ENCODE measurements around the gene HIBCH.
A peak's percentile ranks its signal among the peaks of the same experiment; 100 is the strongest.
"Not testable (repeated sequence)": the region's sequence is repeated elsewhere in the genome, so short reads cannot be mapped to it uniquely, and the experiment has no call there.

Gene HIBCH

DNA sequence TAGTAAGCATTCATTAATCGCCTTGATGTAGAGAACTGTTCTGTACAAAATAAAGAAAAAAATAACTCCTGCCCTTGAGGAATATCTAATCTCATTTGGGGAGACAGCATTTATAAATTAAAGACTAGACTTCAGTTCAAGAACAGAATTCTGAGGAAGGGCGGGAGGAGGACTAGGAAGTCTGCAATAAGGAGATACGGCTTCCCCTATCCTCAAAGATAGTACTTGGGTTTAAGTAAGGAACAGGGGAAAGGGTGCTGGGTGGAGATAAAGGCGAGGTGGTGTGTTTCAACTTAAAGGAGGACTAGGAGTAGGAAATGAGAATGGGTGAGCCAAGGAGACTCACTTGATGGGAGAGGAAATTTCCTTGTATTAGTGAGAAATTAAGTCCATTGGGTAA is 135.2 kb downstream of the HIBCH start:
- no peak for DNase-seq

DNA sequence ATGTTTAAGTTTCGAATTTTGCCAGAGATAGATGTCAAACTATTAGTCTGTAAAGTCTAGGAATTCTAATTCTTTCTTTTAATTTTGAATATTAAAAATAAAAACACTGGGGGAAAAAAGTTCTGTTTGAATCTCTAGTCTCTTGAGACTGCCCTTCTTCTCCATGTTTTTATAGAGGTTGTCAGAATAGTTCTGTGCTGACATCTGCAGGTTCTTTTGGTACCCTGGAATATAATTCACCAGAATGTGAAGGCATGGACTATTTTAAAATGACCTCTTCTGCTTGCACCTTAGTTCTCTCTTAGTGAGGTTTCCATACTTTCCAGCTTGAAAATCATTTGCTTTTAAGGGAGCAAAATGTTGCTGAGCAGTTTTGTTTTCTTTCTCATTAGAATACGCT is 136.1 kb downstream of the HIBCH start:
- DNase-seq, result no peak

DNA sequence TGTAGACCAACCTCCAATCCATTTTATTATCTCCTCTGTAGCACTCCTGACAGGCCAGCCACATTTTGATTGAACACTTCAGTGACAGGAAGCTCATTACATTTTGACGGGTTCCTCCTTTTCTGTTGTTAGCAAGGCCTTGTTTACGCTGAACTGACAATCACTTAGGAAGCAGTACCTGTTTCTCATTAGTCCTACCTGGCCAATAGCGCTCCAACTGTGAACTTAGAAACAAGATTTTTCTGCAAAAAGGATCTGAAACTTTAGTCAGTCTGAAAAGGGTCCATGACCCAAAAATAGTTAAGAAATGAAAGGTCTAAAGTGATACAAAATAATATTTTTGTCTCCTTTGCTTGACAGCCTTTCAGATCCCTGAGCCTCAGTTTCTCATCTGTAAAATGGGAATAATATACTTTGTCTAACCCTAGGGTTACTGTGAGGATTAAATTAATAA is 137.5 kb downstream of the HIBCH start:
- DNase-seq, result peak; percentile 43

DNA sequence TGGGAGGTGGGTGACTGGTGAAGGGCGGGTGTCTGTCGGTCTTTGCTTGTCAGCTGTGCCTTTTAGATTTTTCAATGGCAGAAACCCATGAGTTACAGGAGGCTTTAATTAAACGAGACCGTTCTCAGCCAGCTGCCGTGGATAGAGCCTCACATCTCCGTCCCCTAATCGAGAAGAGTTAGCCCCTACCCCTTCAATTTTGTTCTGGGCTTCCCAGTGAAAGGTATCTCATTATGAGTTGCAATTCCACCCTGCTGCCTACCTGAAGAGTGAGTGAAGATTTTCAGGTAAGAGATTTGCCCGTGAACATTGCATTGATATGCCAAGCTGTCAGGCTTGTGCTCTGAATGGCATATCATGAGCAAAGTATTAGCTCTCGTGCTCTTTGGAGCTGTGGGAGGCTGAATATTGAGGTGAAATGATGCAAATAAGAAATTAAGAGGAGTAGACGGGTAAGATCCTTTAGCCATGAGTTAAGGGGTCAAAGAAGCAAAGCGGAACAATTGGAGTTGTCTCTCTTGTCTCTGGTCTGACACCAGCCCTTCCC is 138.4 kb downstream of the HIBCH start:
- DNase-seq, result no peak

DNA sequence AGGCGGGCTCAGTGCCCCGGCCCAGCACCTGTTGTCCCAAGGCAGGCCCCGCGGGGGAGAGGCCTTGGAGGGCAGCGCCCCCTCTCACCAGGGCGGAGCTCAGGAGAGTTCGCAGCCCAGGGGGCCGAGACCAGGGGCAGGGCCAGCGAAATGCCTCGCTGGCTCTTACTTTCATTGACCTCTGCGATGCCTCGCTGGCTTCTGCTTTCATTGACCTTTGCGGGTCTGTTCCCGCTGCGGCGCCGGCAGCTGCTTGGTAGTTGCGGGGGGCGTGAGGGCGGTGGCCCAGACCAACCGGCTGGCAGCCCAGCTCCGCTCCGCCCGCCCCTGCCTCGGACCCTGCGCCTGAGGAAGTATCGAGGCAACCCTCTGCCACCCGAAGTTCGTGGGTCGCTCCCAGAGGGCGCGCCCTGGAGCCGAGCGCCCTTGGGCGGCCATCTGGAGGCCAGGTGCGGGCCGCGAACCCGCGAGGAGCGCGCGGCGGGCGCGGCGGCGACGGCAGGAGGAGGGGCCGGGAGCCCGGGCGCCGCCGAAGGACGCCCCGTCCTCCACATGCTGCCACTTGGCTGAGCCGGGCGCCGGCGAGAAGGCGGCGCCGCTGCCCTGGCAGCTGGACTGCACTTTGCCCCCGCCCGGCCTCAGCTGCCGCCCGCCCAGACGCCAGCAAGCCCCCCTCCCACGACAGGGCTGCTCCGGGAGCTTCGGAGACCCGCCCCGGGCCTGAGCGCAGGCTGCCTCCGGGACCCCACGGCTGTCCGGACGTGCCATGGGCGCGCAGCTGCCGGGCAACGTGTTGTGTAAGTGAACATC is 139.1 kb downstream of the HIBCH start:
- DNase-seq, result peak; percentile 59

DNA sequence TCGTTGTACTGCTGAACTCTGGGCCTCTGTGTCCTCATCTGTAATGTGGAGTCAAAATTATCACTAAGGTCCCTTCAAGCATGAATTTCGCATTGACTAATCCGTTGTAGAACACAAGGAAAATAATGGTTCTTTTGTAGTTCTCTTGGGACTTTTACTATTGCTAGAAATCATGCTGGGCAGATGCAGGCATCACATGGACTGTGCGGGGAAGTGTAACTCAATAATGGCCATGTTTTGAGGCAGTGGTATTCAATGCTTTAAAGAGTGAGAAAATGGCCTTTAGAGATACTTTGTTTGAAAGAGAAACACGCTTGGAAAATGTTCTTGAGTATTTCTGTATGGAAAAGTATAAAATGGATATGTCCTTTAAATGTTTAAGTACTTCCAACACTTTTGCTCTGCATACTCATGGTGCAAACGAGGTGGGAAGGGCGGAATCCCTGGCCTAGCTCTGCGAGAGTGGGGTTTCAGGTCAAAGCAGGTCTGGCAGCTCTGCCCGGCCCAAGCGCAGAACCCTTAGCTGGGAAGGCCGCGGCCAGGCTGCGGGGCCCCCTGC is 139.8 kb downstream of the HIBCH start:
- no peak for DNase-seq

DNA sequence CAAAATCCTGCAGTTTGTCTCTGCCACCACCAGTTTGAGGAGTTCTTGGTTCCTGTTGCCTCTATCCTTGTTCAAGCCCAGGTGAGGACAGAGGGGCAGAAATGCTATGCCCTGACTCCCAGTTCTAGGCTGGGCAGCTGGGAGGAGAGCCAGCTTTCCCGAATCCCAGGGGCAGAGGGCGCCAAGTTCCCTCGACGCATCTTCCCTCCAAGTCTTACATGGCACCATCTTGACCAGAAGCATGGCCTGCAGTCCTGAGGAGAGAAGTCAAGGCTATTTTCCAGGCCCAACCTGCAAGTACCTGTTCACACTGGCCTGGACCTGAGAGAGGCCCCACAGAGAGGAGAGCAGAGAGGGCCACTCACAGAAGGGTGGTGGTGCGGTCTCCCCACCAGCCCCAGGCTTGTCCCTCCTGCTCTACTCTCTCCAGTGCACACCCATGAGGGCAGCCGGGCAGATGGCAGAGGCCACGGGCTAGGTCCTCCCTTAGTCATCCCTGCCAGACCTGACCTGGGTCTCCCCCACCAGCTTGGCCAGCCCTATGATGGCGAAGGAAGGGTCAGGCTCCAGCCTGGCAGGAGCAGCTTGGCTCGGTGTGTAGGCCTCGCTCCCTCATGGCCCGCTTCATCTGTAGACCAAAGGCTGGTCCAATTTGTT is 141.4 kb downstream of the HIBCH start:
- no peak for DNase-seq

DNA sequence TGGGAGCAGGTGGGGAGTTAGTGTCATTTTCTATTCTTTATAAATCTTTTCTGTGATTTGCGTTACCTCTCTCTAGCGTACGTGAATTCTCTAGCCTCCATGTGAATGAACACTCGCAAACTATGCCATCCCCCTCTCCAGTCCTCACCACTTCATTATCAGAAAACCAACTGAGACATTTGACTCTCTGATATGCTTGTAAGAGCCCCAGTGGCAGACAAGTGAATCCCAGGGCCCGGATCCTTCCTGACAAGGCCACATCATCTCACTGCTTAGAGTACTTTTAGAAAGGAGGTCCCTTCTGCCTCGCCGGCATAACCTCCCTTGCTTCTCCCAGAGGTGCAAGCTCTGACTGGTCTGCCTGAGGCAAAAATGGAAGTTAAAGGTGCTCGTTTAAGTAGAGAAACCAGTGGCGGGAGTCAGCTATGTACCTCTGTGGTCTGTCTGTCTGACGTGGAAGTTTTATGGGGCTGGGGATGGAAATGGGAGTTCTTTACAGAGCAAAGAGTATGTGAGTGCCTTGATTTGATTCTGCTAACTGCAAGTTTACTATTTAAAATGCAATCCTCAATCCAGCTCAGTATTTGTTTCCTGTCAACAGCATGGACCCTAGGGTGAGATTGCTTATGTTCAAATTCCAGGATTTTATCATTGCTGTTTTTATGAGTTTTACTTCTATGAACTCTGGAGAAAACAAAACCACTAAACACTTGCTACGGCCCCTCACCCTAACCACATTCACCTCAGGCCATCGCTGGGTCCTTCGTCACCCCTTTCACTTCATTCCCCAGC is 142.2 kb downstream of the HIBCH start:
- no peak for DNase-seq

DNA sequence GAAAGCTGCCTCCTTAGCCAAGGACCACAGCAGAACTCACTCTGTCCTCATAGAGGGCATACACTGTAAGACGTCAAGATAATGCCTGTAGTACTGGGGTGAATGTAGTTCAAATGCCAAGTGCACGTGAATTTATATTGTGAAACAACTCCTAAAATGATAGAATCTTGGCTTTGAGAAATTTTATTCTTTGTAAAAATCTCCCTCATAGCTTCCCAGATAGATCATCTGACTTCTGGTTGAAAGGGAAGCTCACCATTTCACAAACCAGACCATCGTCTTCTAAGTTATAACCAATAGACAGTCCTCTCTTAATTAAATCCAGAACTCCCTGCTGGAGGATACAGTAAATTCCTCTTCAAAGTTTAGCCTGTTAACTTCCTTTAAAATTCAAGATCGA is 146.2 kb downstream of the HIBCH start:
- no peak for DNase-seq

DNA sequence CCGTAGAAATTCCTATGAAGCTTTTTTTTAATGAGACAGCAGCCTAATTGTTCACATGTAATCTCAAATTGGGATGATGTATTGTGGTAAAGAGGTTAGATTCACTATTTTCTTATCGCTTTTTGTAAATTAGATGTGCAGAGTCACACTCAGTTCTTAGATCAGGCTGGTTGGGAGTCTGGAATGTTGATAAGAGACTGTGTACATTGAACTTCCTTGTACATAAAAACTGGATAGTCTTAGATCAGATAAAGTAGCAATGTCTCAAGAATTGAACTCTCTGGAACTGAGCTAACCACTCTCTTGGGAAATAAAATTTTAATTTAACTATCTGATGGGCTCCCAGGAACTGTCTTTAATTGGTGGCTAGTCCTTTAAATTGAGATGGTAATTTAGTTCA is 149.0 kb downstream of the HIBCH start:
- no peak for DNase-seq

DNA sequence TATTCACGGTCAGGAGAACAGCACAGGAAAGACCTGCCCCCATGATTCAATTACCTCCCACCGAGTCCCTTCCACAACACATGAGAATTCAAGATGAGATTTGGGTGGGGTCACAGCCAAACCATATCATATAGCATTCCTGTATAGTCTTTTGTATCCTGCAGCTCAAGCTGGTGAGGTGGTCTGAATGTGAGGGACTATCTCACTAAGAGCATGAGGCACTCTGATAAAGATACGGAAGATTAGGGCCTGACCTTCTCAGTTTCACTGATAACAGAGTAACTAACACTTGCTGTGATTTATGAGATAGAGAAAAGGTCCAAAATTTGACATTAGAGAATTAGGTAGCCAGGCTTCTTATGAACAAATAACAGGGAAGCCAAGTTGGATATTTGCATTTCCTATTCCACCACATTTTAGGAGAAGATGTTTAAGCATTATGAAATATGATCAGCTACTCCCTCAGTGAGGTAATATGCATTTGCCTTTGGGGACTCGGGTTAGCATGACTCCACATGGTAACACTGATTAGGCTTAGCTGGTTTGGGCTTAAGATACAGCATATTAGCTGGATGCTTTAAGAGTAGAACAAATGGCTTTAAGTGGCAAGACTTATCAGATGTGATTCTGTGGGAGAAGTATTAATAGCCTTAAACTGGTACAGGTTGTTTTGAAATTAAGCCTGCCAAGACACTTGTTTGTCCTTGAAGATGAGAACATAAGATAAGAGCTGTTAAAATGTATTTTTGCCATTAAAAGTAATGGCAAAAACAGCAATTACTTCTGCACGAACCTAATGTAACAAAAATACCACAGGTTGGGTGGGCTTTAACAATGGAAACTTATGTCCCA is 150.2 kb downstream of the HIBCH start:
- no peak for DNase-seq

DNA sequence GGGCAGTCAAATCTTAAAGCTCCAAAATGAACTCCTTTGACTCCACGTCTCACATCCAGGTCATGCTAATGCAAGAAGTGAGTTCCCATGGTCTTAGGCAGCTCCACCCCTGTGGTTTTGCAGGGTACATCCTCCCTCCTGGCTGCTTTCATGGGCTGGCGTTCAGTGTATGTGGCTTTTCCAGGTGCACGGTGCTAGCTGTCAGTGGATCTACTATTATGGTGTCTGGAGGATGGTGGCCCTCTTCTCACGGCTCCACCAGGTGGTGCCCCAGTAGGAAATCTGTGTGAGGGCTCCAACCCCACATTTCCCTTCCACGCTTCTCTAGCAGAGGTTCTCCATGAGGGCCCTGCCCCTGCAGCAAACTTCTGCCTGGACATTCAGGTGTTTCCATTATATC is 151.9 kb downstream of the HIBCH start:
- no peak for DNase-seq

DNA sequence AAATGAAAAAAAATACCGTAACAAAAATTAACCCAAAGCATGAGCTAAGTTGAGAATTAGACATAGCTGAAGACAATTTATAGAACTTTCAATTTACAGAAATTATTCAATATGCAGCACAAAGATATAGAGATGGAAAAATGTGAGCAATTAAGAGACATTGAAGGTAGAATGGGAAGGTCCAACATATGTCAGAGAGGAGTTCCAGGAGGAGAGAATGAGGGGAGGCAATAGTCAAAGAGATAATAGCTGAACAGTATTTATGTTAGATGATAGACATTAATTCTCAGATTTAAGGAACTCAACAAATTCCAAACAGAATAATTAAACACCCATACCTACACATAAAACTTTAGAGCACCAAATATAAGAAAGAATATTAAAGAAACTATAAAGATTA is 154.1 kb downstream of the HIBCH start:
- no peak for DNase-seq

DNA sequence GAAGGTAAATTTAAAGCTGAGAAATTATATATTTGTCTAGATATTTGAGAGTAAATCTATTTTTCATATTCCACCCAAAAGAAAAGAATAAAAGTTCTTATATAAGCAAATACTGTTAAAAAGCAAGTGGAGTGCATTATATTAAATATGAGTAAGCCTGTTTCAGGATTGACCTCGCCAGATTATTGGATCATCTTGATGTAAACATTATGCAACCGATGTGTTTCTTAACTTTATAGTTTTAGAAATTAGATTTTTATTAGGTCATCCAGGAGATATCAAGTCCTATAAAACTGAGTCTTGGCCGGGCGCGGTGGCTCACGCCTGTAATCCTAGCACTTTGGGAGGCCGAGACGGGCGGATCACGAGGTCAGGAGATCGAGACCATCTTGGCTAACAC is 156.8 kb downstream of the HIBCH start:
- no peak for DNase-seq

DNA sequence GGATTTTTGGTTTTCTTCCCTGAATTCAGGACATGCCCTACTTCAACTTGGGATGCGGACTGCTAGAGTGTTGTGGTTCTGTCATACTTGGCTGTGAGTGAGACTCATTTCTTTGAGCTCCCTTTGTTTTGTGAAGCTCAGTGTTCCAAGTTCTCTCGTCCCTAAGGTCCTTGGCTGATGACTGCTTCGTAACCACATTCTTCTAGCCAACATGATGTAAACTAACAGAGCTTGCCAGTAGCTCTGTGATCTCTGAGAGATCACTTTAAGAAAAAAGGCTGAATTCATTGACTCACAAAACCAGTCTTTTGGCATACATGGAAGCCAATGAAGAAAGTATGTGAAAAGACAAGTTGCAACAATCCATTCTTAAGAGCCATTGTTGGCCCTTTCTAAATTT is 160.2 kb downstream of the HIBCH start:
- no peak for DNase-seq

DNA sequence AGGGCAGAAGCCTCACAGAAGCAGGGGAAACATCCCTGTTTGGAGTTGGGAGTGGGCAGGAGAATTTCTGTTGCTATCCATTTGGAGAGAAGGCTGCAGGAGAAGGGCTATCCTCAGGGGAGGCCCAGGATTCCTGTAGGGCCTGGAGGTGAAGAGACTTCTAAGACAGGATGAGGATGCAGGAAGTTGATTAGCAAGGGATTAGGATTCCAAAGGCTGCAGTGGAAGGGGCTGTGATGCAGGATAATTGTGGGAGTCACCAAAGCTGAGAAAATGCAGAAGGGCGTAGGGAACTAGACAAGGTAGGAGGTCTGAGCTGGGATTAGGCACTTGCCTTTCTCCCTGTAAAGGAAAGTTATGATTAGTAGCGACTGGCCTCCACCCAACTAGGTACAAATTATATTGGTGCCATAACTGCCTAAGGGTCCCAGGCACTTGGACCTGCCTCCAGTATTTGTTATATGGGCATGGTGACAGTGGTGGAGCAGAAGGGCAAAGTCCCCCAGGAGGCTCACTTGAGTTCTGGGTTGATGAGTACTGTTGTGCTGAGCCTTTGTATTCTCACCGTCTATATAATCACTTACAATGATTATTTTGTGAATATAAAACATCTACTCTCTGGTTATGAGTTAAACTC is 160.7 kb downstream of the HIBCH start:
- no peak for DNase-seq

DNA sequence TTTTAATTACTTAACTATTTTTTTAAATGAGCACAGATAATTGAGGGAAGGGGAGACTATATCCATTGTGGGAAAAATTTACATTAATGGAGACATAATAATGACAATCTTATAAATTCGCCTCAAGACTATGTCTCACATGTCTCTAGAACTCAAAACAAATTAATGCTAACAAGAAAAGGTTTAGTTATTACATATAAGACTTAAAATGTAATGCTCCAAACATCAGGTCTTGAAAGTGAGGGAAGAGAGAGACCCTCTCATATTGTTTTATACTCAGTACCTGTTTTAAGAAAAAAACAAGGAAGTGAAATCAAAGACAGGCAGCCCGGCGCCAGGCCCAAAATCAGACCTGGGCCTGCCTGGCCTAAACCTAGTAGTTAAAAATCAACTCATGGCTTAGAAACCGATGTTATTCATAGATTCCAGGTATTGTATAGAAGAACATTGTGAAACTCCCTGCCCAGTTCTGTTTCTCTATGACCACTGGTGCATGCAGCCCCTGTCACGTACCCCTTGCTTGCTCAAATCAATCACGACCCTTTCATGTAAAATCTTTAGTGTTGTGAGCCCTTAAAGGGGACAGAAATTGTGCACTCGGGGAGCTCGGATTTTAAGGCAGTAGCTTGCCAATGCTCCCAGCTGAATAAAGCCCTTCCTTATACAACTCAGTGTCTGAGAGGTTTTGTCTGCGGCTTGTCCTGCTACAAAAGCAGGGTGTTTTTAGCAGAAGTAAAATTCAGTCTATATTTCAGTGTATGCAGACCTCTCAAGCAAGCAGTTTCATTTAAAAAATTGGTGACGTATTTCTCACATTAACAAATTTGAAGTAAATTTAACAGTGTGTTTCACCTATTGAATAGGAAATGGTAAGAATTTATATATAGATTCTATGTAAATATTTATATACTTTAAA is 161.8 kb downstream of the HIBCH start:
- not testable (repeated sequence) for DNase-seq

DNA sequence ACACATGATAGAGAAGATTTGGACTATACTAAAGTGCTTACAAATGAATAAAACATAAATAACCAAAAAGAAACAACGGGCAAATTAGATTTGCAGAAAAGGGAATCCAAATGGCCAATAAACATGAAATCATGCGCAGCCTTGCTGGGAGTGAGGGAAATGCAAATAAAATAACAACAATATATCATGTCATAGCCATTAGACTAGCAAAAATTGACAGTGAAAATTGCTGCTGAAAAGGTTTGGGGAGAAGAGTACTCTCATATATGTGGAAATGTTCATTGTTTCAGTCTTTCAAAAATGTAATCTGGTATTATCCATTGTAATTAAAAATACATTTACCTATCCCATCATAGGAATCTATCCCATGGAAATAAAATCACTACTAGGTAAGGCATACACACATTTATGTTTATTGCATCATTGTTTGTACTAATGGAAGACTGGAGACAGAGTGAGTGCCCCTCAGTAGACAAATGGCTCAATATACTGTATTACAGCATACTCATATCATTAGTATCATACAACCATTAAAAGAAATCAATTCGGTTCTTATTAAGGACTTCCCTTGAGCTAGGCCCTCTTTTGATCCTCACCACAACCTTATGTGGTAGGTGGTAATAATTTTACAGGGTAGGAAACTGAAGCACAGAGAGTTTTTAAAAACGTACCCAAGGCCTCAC is 163.0 kb downstream of the HIBCH start:
- DNase-seq, result no peak
